Tibial nerve (tissue), 4 donors: Measurements from ENCODE around the gene WDR64.

Source experiments
- EP300 ChIP-seq, 2 donors: sonication (generic); formaldehyde crosslinking; IDR thresholded peaks; one replicate each; pipeline ENCODE4 v1.6.1; 2017; ENCODE audit warnings: antibody characterized with exemption in 2 of 2, mild to moderate bottlenecking in 1 of 2
- POLR2A ChIP-seq, 2 donors: fragments of 450-650 bp; IDR thresholded peaks; one replicate each; pipeline ENCODE4 v1.6.1; 2017; ENCODE audit warnings: antibody characterized with exemption in 2 of 2, mild to moderate bottlenecking in 2 of 2, moderate library complexity in 2 of 2
- TF ChIP-seq, protein P1 (sequence below), 5 experiments: fragments of 200-600 bp in 3 of 5; fragments of 450-650 bp in 2 of 5; sonication (generic) in 3 of 5; IDR thresholded peaks; one replicate each; pipeline ENCODE4 v1.5.1; 2016 to 2019; ENCODE audit warnings: antibody characterized with exemption in 5 of 5, mild to moderate bottlenecking in 3 of 5, moderate library complexity in 2 of 5

DNA sequence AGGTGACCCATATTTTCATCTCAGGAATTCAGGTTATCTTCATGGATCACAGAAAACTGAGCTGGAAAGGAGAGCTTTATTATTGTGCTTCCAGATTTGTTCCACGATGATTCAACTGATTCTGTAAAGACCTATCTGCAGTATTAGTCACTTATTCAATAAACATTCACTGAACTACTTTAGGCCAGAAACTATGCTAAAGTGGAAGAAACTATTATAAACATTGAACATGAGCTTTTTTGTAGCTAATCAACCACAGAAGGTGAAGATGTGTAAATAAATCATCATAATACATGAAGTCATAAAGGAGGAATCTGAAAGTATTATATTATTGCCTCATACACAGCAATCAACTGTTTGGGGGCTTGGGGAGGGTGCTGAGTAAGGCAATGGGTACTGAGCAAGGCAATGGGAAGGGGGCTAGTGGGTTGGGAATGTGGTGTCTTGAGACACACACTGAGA is 165.3 kb downstream of the WDR64 start:
- TF ChIP-seq, protein P1, sequence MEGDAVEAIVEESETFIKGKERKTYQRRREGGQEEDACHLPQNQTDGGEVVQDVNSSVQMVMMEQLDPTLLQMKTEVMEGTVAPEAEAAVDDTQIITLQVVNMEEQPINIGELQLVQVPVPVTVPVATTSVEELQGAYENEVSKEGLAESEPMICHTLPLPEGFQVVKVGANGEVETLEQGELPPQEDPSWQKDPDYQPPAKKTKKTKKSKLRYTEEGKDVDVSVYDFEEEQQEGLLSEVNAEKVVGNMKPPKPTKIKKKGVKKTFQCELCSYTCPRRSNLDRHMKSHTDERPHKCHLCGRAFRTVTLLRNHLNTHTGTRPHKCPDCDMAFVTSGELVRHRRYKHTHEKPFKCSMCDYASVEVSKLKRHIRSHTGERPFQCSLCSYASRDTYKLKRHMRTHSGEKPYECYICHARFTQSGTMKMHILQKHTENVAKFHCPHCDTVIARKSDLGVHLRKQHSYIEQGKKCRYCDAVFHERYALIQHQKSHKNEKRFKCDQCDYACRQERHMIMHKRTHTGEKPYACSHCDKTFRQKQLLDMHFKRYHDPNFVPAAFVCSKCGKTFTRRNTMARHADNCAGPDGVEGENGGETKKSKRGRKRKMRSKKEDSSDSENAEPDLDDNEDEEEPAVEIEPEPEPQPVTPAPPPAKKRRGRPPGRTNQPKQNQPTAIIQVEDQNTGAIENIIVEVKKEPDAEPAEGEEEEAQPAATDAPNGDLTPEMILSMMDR (IDR thresholded peaks at IDR 0.05) = no peak
- no peak for TF ChIP-seq EP300 (IDR thresholded peaks at IDR 0.05)
- no peak for TF ChIP-seq POLR2A (IDR thresholded peaks at IDR 0.05)
